ENCODE measurements around the gene TUBA1A.

GRCh38 chr12:49165114-49165513, 23.8 kb downstream of the TUBA1A start:
- TF ChIP-seq CTCF (IDR thresholded peaks at IDR 0.05) (no peak), POLR2A (IDR thresholded peaks at IDR 0.05) (no peak), POLR2AphosphoS5 (IDR thresholded peaks at IDR 0.05) (no peak)
